HFFc6 (cell line): Measurements from ENCODE around the gene B3GLCT. TPM values are rescaled to one million over a fixed set of nuclear protein-coding genes. Genes with fewer than 3 reads are reported as not detected.

Experiments
- DNase-seq: peaks from one replicate; pipeline ENCODE4 v3.0.0-alpha.2; 2018
- H3K27ac Mint-ChIP-seq: 2 replicates; pipeline ENCODE4 v1.8.0; 2020; ENCODE audit warnings: mild to moderate bottlenecking, mixed read lengths
- H3K27me3 Mint-ChIP-seq: 2 replicates; pipeline ENCODE4 v1.8.0; 2021; ENCODE audit warnings: mild to moderate bottlenecking, moderate library complexity, mixed read lengths; ENCODE audit not compliant: insufficient read depth
- H3K36me3 Mint-ChIP-seq: 2 replicates; pipeline ENCODE4 v1.8.0; 2021; ENCODE audit warnings: low read depth, mixed read lengths
- H3K4me1 Mint-ChIP-seq: 2 replicates; pipeline ENCODE4 v1.8.0; 2020; ENCODE audit warnings: low read depth, mixed read lengths
- H3K4me3 Mint-ChIP-seq: 2 replicates; pipeline ENCODE4 v1.8.0; 2020; ENCODE audit warnings: mild to moderate bottlenecking, moderate library complexity, mixed read lengths
- H3K9me3 Mint-ChIP-seq: 2 replicates; pipeline ENCODE4 v1.8.0; 2020; ENCODE audit warnings: mild to moderate bottlenecking, mixed read lengths
- long read RNA-seq: library from polyadenylated mRNA; unstranded; transcript quantifications from one replicate; pipeline ENCODE4 v2.0.0, GENCODE V29; 2019
- total RNA-seq, 6 experiments: library from RNA; stranded (reverse); fragmentation: NEBNext Ultra II Directional; extraction: Animal tissue kit (Norgen Biotek cat#: 25700); gene quantifications; 2 replicates in 1 of 6; 3 replicates in 5 of 6; pipeline ENCODE4 v1.2.3, GENCODE V29; 2021
- TF ChIP-seq, protein P1 (sequence below): fragments of 200-600 bp; sonication (generic); IDR thresholded peaks from 2 replicates; pipeline ENCODE4 v1.5.0; 2021; ENCODE audit warnings: antibody characterized with exemption, mild to moderate bottlenecking

The B3GLCT gene
- 1 to 10 TPM; 5.0 to 7.5 (median 6.9) TPM for total RNA-seq
- long read RNA-seq, full-length matches to known transcripts = 11 of 15 reads
- long read RNA-seq, partial matches to known transcripts = 2 of 15 reads
- long read RNA-seq, other reads (novel, unspliced or antisense) = 2 of 15 reads

DNA sequence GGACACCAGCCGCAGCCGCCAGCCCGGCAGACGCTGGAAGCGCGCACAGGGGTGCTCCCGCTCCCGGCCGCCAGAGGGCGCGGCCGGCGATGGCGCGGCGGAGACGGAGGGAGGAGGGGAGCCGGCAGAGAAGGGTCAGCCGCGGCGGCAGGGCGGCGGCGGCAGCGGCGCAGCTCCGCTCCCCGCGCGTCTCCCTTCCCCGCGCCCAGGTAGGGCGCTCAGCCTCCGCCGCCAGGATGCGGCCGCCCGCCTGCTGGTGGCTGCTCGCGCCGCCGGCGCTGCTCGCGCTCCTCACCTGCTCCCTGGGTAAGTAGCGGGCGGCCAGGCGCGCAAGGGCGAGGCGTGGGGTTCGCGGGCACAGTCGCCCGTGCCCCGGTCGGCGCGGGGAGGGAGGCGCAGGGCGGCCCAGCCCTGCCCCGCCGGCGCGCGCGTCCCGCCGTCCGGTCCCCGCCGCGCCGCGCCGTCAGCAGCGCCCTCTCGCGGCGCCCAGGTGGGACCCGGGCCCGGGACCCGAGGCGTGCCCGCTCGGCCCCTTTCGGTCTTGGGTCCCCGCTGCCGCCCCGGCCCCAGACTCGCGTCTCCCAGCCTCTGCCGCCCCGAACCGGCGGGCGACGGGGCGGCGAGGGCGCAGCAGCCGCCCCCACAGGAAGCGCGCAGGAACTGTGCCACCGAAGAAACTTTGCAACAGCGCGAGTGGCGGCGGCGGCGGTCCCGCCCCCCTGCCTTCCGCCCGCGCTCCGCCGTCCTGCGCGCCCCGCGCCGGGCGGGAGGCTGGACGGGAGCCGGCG lies at the start of gene B3GLCT:
TSS of gene B3GLCT (plus strand) at position 127 of the 788 bp plus-strand sequence. CDS start at position 237, 110 bp downstream.
- Mint-ChIP-seq H3K4me3 (peak within 1 kb of the TSS; percentile 82), H3K9me3 (no peaks in the 10 kb centered on the region), H3K27me3 (no peaks in the 10 kb centered on the region), H3K27ac (peak within 1 kb of the TSS; percentile 62), H3K4me1 (peaks cover 47% of the 10 kb centered on the region), H3K36me3 (no peaks in the 10 kb centered on the region)
- DNase-seq = peak; percentile 48
- TF ChIP-seq, protein P1, sequence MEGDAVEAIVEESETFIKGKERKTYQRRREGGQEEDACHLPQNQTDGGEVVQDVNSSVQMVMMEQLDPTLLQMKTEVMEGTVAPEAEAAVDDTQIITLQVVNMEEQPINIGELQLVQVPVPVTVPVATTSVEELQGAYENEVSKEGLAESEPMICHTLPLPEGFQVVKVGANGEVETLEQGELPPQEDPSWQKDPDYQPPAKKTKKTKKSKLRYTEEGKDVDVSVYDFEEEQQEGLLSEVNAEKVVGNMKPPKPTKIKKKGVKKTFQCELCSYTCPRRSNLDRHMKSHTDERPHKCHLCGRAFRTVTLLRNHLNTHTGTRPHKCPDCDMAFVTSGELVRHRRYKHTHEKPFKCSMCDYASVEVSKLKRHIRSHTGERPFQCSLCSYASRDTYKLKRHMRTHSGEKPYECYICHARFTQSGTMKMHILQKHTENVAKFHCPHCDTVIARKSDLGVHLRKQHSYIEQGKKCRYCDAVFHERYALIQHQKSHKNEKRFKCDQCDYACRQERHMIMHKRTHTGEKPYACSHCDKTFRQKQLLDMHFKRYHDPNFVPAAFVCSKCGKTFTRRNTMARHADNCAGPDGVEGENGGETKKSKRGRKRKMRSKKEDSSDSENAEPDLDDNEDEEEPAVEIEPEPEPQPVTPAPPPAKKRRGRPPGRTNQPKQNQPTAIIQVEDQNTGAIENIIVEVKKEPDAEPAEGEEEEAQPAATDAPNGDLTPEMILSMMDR = peak; percentile 93

DNA sequence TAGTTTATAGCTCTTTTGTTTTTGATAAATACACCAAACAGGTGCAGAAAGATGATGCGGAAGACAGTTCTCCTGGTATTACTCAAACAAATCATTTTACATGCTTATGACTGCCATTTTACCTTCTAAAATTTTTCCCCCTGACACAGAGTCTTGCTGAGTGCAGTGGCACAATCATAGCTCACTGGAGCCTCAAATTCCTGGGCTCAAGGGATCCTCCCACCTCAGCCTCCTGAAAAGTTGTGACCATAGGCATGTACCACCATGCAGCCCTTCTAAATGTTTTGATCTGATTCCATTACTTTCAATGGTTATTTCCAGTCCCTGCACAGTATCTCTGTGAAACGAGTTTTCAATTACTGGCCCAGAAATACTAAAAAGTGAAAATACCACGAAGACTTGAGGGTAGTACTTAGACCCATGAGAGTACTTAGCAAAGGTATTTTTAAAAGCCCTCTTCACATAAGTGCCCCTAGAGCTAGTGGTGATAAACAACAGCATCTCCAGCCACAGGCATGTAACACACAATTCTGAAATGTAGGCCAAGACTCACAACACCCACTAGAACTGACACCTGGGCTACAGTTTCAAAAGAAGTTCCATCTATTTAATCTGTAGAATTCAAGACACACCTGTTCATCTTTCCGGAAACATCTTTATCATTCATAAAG lies 49.3 kb upstream of the B3GLCT start:
- H3K4me1 Mint-ChIP-seq = peaks cover 12% of the 10 kb centered on the region
- H3K36me3 Mint-ChIP-seq = peaks cover 53% of the 10 kb centered on the region
- H3K27me3 Mint-ChIP-seq = no peaks in the 10 kb centered on the region; the same call in 1 of the 2 replicates
- no peak overlapping the region; the same call in 1 of the 2 replicates for H3K27ac Mint-ChIP-seq
- TF ChIP-seq, protein P1 = no peak
- DNase-seq = no peak
- no peak overlapping the region for H3K4me3 Mint-ChIP-seq
- no peaks in the 10 kb centered on the region for H3K9me3 Mint-ChIP-seq

DNA sequence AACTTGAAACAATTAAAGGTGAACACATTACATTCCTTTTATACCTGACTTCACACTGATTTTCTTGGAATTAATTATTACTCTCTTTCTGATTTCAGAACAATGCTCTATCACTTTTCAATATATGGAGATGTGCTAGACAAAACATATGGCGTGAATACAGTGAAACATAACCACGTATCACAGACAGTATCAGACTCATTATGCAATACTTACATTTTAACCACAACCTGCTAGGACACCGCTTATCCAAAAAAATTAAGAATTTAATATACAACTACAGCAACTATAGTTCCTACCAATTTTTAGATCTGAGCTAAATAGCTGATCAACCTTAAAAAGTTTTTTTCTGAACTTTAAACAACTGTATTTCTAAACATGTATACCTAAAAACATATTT lies 47.9 kb upstream of the B3GLCT start:
- H3K4me3 Mint-ChIP-seq = no peak overlapping the region
- TF ChIP-seq, protein P1 = no peak
- no peaks in the 10 kb centered on the region for H3K9me3 Mint-ChIP-seq
- peaks cover 14% of the 10 kb centered on the region for H3K4me1 Mint-ChIP-seq
- DNase-seq = no peak
- peaks cover 55% of the 10 kb centered on the region for H3K36me3 Mint-ChIP-seq
- no peaks in the 10 kb centered on the region; the same call in 1 of the 2 replicates for H3K27me3 Mint-ChIP-seq
- H3K27ac Mint-ChIP-seq = no peak overlapping the region

DNA sequence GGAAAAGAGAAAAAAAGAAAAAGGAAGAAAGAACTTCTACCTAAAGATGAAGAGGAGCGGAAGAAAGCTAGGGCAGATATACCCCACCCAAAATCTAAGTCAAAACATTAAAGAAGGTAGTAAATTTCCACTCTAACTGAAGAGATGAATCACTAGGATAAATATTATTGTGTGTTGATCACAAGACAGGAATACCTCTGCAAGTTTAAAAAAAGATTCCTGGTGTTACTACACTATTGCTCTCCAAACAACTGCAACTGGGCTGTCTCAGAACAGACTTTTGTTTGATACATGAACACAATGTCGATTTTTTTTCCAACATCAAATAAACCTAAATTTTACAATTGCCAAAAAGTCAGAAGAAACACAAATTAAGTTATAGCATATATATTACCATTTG lies 44.8 kb upstream of the B3GLCT start:
- Mint-ChIP-seq H3K9me3 (no peaks in the 10 kb centered on the region), H3K27ac (peak overlapping the region; percentile 48), H3K27me3 (no peaks in the 10 kb centered on the region; the same call in 1 of the 2 replicates), H3K4me1 (peaks cover 37% of the 10 kb centered on the region), H3K4me3 (no peak overlapping the region), H3K36me3 (peaks cover 52% of the 10 kb centered on the region)
- DNase-seq = no peak
- TF ChIP-seq, protein P1 = no peak

DNA sequence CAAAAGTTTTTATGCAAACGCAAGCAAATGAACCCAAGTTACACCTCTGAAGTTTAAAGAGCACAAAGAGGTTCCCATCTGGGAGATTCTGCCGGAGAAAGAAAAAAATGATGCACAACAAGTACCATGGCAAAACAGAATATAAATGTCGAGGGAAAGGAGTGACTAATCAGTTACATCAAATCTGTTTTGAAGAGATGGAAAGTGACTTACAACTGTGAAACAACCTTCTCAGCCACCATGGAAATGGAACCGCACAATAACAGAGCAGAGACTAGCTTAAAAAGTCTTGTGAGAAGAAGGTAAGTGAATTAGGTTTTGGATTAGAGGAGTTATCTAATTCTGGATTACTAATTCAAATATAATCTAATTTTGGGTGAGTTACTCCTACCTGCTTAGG lies 40.5 kb upstream of the B3GLCT start:
- no peak for DNase-seq
- peaks cover 36% of the 10 kb centered on the region for H3K36me3 Mint-ChIP-seq
- no peaks in the 10 kb centered on the region for H3K27me3 Mint-ChIP-seq
- peak overlapping the region; percentile 98 for H3K4me3 Mint-ChIP-seq
- H3K9me3 Mint-ChIP-seq = no peaks in the 10 kb centered on the region
- TF ChIP-seq, protein P1 = no peak
- peak overlapping the region; percentile 46 for H3K27ac Mint-ChIP-seq
- H3K4me1 Mint-ChIP-seq = peaks cover 48% of the 10 kb centered on the region
